Measurements from ENCODE around the gene PCED1B. TPM values are rescaled to one million over a fixed set of nuclear protein-coding genes. Genes with fewer than 3 reads are reported as not detected.

Gene PCED1B
- total RNA-seq, 1 experiment from 2014 or later: 6.6 TPM

DNA sequence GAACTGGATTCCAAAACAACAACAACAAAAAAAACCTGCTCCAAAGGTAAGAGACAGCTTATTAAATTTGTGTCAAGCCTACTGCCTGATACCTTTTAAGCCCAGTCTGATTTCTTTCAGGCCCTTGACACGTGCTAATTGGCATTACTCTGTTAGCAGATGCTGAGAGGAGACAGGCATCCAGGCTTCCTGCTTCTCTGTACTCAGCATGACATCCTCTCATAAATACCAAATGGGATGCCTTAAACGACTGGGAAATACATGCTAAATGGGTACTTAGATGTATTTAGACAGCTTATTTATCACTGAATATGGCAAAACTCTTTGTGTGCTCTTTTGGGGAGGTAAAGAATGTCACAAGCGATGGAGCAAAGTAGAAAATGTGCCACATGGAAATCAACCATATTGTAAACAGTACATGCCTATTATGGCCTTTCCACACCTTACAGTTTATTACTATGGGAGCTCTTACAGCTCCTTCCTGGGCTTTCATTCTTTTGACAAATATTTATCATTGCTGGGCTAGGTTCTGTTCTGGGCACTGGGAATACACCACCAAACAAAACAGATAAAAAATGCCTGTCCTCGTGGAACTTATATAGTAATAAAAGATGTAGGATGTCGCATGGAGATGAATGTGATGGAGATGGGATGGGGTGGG lies 11.5 kb upstream of the PCED1B start:
- Mint-ChIP-seq H3K4me1 (peaks cover 31% of the 10 kb centered on the region), H3K36me3 (no peaks in the 10 kb centered on the region), H3K4me3 (no peak overlapping the region), H3K27me3 (ENCODE audit: low read depth) (no peaks in the 10 kb centered on the region), H3K27ac (no peak overlapping the region), H3K9me3 (peaks cover 6% of the 10 kb centered on the region; the same call in 1 of the 2 replicates)
- DNase-seq (ENCODE audit: low spot score): no peak
- POLR2A ChIA-PET: interaction anchor here (0.5 kb wide), 1 partner anchor 225 kb away, joined by 4 read pairs; no protein-coding TSS in a partner anchor
- TF ChIP-seq SMAD3 (CRISPR knock-in tag; IDR thresholded peaks at IDR 0.05; ENCODE audit: borderline replicate concordance): no peak
- TF ChIP-seq, protein P1, sequence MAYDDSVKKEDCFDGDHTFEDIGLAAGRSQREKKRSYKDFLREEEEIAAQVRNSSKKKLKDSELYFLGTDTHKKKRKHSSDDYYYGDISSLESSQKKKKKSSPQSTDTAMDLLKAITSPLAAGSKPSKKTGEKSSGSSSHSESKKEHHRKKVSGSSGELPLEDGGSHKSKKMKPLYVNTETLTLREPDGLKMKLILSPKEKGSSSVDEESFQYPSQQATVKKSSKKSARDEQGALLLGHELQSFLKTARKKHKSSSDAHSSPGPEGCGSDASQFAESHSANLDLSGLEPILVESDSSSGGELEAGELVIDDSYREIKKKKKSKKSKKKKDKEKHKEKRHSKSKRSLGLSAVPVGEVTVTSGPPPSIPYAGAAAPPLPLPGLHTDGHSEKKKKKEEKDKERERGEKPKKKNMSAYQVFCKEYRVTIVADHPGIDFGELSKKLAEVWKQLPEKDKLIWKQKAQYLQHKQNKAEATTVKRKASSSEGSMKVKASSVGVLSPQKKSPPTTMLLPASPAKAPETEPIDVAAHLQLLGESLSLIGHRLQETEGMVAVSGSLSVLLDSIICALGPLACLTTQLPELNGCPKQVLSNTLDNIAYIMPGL (CRISPR knock-in tag; IDR thresholded peaks at IDR 0.05): no peak
- CTCF ChIA-PET: interaction anchor here (1.4 to 6.5 kb wide), 3 partner anchors 12 to 340 kb away, joined by 6 to 64 read pairs (median 32); partner anchors contain the start of genes AMIGO2 and PCED1B
- ATAC-seq: no peak

DNA sequence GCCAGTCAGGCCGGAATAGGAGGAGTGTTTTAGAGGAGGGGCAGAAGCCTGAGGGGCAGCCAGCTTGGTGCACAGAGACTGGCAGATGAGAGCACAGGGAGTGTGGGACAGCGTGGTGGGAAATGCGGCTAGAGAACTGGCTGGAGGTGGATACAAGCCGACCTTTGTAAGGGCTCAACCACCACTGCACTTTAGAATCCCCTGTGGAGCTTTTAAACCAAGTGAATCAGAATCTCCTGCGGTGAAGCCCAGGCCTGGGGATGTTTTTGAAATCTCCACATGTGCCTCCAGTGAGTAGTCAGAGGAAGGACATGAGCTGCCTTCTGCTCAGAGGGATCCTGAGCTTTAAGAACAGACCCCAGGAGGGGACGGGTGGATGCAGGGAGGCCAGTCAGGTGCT lies 10.9 kb upstream of the PCED1B start:
- CTCF ChIA-PET: interaction anchor here (1.0 to 6.5 kb wide), 4 partner anchors 11 to 340 kb away, joined by 4 to 64 read pairs (median 19); partner anchors contain the start of genes AMIGO2 and PCED1B
- ATAC-seq (peak; percentile 84), DNase-seq (ENCODE audit: low spot score) (peak; percentile 28)
- POLR2A ChIA-PET: interaction anchor here (0.5 kb wide), 1 partner anchor 224 kb away, joined by 4 read pairs; no protein-coding TSS in a partner anchor
- Mint-ChIP-seq H3K4me1 (peaks cover 31% of the 10 kb centered on the region), H3K27me3 (ENCODE audit: low read depth) (no peaks in the 10 kb centered on the region), H3K36me3 (no peaks in the 10 kb centered on the region), H3K4me3 (no peak overlapping the region), H3K27ac (peak overlapping the region; percentile 78), H3K9me3 (no peaks in the 10 kb centered on the region)
- TF ChIP-seq RORB (CRISPR knock-in tag; IDR thresholded peaks at IDR 0.05): no peak
- TF ChIP-seq ZNF423 (CRISPR knock-in tag; IDR thresholded peaks at IDR 0.05): peak; percentile 67; the same call in 1 of the 2 replicates

DNA sequence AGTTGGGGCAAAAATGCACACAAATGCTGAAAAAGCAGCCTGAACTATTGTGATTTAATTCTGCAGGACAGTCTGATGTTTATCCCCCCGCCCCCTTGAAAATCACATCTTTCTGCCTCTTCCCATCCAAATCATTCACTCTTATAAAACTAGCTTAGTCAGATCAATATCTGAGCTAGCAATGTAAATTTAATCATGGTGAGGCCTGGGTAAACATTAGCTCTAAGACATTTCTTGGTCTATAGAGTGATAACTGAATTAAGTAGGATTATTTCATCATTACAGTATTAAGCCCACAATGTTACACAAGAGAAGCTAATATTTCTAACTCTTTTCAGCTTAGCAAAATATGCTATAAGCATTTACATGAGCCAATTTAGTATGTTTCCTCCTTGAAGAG lies 9.1 kb upstream of the PCED1B start:
- H3K27ac Mint-ChIP-seq: no peak overlapping the region
- ChIA-PET POLR2A (no interaction called here), CTCF (interaction anchor here (0.8 to 6.5 kb wide), 8 partner anchors 9 to 477 kb away, joined by 3 to 64 read pairs (median 6); partner anchors contain the start of genes AMIGO2 and PCED1B)
- peaks cover 31% of the 10 kb centered on the region for H3K4me1 Mint-ChIP-seq
- TF ChIP-seq CBFB (CRISPR knock-in tag; IDR thresholded peaks at IDR 0.05; ENCODE audit: low read depth) (no peak), CREM (CRISPR knock-in tag; IDR thresholded peaks at IDR 0.05) (no peak), ZNF138 (CRISPR knock-in tag; conservative IDR thresholded peaks at IDR 0.05) (no peak), ZNF416 (CRISPR knock-in tag; IDR thresholded peaks at IDR 0.05) (no peak), JUN (CRISPR knock-in tag; IDR thresholded peaks at IDR 0.05) (no peak), RELA (CRISPR knock-in tag; IDR thresholded peaks at IDR 0.05; ENCODE audit: borderline replicate concordance) (no peak), EMX1 (CRISPR knock-in tag; IDR thresholded peaks at IDR 0.05) (no peak), ZNF671 (CRISPR knock-in tag; IDR thresholded peaks at IDR 0.05) (no peak), GABPB1 (CRISPR knock-in tag; IDR thresholded peaks at IDR 0.05) (no peak), TEAD4 (CRISPR knock-in tag; IDR thresholded peaks at IDR 0.05) (no peak), ZNF121 (CRISPR knock-in tag; IDR thresholded peaks at IDR 0.05) (no peak)
- TF ChIP-seq, protein P2, sequence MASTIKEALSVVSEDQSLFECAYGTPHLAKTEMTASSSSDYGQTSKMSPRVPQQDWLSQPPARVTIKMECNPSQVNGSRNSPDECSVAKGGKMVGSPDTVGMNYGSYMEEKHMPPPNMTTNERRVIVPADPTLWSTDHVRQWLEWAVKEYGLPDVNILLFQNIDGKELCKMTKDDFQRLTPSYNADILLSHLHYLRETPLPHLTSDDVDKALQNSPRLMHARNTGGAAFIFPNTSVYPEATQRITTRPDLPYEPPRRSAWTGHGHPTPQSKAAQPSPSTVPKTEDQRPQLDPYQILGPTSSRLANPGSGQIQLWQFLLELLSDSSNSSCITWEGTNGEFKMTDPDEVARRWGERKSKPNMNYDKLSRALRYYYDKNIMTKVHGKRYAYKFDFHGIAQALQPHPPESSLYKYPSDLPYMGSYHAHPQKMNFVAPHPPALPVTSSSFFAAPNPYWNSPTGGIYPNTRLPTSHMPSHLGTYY (CRISPR knock-in tag; IDR thresholded peaks at IDR 0.05): no peak
- TF ChIP-seq, protein P3, sequence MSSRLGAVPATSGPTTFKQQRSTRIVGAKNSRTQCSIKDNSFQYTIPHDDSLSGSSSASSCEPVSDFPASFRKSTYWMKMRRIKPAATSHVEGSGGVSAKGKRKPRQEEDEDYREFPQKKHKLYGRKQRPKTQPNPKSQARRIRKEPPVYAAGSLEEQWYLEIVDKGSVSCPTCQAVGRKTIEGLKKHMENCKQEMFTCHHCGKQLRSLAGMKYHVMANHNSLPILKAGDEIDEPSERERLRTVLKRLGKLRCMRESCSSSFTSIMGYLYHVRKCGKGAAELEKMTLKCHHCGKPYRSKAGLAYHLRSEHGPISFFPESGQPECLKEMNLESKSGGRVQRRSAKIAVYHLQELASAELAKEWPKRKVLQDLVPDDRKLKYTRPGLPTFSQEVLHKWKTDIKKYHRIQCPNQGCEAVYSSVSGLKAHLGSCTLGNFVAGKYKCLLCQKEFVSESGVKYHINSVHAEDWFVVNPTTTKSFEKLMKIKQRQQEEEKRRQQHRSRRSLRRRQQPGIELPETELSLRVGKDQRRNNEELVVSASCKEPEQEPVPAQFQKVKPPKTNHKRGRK (CRISPR knock-in tag; IDR thresholded peaks at IDR 0.05; ENCODE audit: borderline replicate concordance): no peak
- TF ChIP-seq, protein P4, sequence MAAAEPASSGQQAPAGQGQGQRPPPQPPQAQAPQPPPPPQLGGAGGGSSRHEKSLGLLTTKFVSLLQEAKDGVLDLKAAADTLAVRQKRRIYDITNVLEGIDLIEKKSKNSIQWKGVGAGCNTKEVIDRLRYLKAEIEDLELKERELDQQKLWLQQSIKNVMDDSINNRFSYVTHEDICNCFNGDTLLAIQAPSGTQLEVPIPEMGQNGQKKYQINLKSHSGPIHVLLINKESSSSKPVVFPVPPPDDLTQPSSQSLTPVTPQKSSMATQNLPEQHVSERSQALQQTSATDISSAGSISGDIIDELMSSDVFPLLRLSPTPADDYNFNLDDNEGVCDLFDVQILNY (CRISPR knock-in tag; IDR thresholded peaks at IDR 0.05): no peak
- no peak for DNase-seq (ENCODE audit: low spot score)
- no peaks in the 10 kb centered on the region for H3K27me3 Mint-ChIP-seq (ENCODE audit: low read depth)
- H3K36me3 Mint-ChIP-seq: no peaks in the 10 kb centered on the region
- no peak overlapping the region for H3K4me3 Mint-ChIP-seq
- H3K9me3 Mint-ChIP-seq: no peaks in the 10 kb centered on the region
- ATAC-seq: no peak

Measured in WTC11 (cell line).